KOPT-K1 (cell line): Measurements from ENCODE around the gene MPV17L2.

ENCODE experiments used
- H3K27ac ChIP-seq: fragments of 200-600 bp; sonication (generic); 2 replicates; pipeline ENCODE4 v1.5.1; 2016; ENCODE audit warnings: antibody characterized with exemption, mild to moderate bottlenecking, low read depth, low read length; ENCODE audit not compliant: poor library complexity, severe bottlenecking
- H3K36me3 ChIP-seq: fragments of 200-600 bp; sonication (generic); 2 replicates; pipeline ENCODE4 v1.5.1; 2017; ENCODE audit warnings: antibody characterized with exemption, mild to moderate bottlenecking, low read length, moderate library complexity; ENCODE audit not compliant: insufficient read depth
- H3K9me3 ChIP-seq: fragments of 200-600 bp; sonication (generic); 2 replicates; pipeline ENCODE4 v1.5.1; 2017; ENCODE audit warnings: antibody characterized with exemption, low read length, mild to moderate bottlenecking; ENCODE audit not compliant: insufficient read depth, poor library complexity, severe bottlenecking

The MPV17L2 gene

GRCh38 chr19:18211683-18212082, 18.7 kb downstream of the MPV17L2 start:
- Histone ChIP-seq H3K36me3 (no peaks in the 10 kb centered on the region), H3K9me3 (no peaks in the 10 kb centered on the region), H3K27ac (no peak overlapping the region)

- H3K9me3 ChIP-seq, result no peaks in the 10 kb centered on the region
- H3K36me3 ChIP-seq, result no peaks in the 10 kb centered on the region
- H3K27ac ChIP-seq, result no peak overlapping the region
Observed at GRCh38 chr19:18214779-18215433, 21.9 kb downstream of the MPV17L2 start.

GRCh38 chr19:18216789-18217188, 23.8 kb downstream of the MPV17L2 start:
- Histone ChIP-seq H3K9me3 (no peaks in the 10 kb centered on the region), H3K27ac (no peak overlapping the region)

GRCh38 chr19:18218159-18218558, 25.1 kb downstream of the MPV17L2 start:
- no peak overlapping the region for H3K27ac ChIP-seq
- H3K36me3 ChIP-seq, result no peaks in the 10 kb centered on the region
- H3K9me3 ChIP-seq, result no peaks in the 10 kb centered on the region

More at GRCh38 chr19:18216789-18217188, 23.8 kb downstream of the MPV17L2 start:
- H3K36me3 ChIP-seq, result no peaks in the 10 kb centered on the region

- no peak overlapping the region for H3K27ac ChIP-seq
- no peaks in the 10 kb centered on the region for H3K9me3 ChIP-seq
- no peaks in the 10 kb centered on the region for H3K36me3 ChIP-seq
Observed at GRCh38 chr19:18218600-18218999, 25.6 kb downstream of the MPV17L2 start.

- H3K36me3 ChIP-seq, result no peaks in the 10 kb centered on the region
- no peaks in the 10 kb centered on the region for H3K9me3 ChIP-seq
- no peak overlapping the region for H3K27ac ChIP-seq
Observed at GRCh38 chr19:18219911-18220631, 27.1 kb downstream of the MPV17L2 start.

GRCh38 chr19:18220632-18221275, 27.7 kb downstream of the MPV17L2 start:
- Histone ChIP-seq H3K36me3 (no peaks in the 10 kb centered on the region), H3K9me3 (no peaks in the 10 kb centered on the region), H3K27ac (no peak overlapping the region)

- Histone ChIP-seq H3K9me3 (no peaks in the 10 kb centered on the region), H3K36me3 (no peaks in the 10 kb centered on the region)
Observed at GRCh38 chr19:18221815-18222725, 29.1 kb downstream of the MPV17L2 start.

GRCh38 chr19:18223860-18224524, 31.0 kb downstream of the MPV17L2 start:
- Histone ChIP-seq H3K27ac (no peak overlapping the region), H3K9me3 (no peaks in the 10 kb centered on the region), H3K36me3 (no peaks in the 10 kb centered on the region)

More at GRCh38 chr19:18221815-18222725, 29.1 kb downstream of the MPV17L2 start:
- no peak overlapping the region for H3K27ac ChIP-seq

- Histone ChIP-seq H3K36me3 (no peaks in the 10 kb centered on the region), H3K9me3 (no peaks in the 10 kb centered on the region), H3K27ac (no peak overlapping the region)
Observed at GRCh38 chr19:18224525-18225354, 31.7 kb downstream of the MPV17L2 start.

GRCh38 chr19:18225355-18225701, 32.3 kb downstream of the MPV17L2 start:
- Histone ChIP-seq H3K9me3 (no peaks in the 10 kb centered on the region), H3K27ac (no peak overlapping the region), H3K36me3 (no peaks in the 10 kb centered on the region)

- Histone ChIP-seq H3K9me3 (no peaks in the 10 kb centered on the region), H3K36me3 (no peaks in the 10 kb centered on the region), H3K27ac (no peak within 1 kb of the TSS)
Observed at GRCh38 chr19:18225702-18226468, 32.9 kb downstream of the MPV17L2 start, which contains the start of gene PDE4C. PDE4C (minus strand) TSS chr19:18226438; CDS start chr19:18226415, 23 bp downstream.
